ENCODE data around the gene TENM3.

Gene TENM3

GRCh38 chr4:182582245-182582644 lies 339.0 kb downstream of the TENM3 start:
- DNase-seq, result no peak

- DNase-seq, result no peak
These were observed 340.7 kb downstream of the TENM3 start for GRCh38 chr4:182583703-182584415.

- no peak for DNase-seq
These were observed 342.1 kb downstream of the TENM3 start for GRCh38 chr4:182585321-182585720.

GRCh38 chr4:182589100-182589499 lies 345.9 kb downstream of the TENM3 start:
- DNase-seq, result no peak

GRCh38 chr4:182593402-182593801 lies 350.2 kb downstream of the TENM3 start:
- no peak for DNase-seq

GRCh38 chr4:182593864-182594263 lies 350.7 kb downstream of the TENM3 start:
- DNase-seq, result no peak

- DNase-seq, result peak; percentile 43
These were observed 356.9 kb downstream of the TENM3 start for GRCh38 chr4:182600093-182600492.

- DNase-seq, result no peak
These were observed 357.7 kb downstream of the TENM3 start for GRCh38 chr4:182600856-182601255.

GRCh38 chr4:182604161-182604622 lies 361.0 kb downstream of the TENM3 start:
- DNase-seq, result no peak

- no peak for DNase-seq
These were observed 361.8 kb downstream of the TENM3 start for GRCh38 chr4:182604953-182605352.

- DNase-seq, result no peak
These were observed 365.3 kb downstream of the TENM3 start for GRCh38 chr4:182608525-182608924.

- no peak for DNase-seq
These were observed 373.3 kb downstream of the TENM3 start for GRCh38 chr4:182616476-182616875.

GRCh38 chr4:182619660-182620059 lies 376.5 kb downstream of the TENM3 start:
- DNase-seq, result no peak

- no peak for DNase-seq
These were observed 377.1 kb downstream of the TENM3 start for GRCh38 chr4:182620111-182620980.

GRCh38 chr4:182624281-182624680 lies 381.1 kb downstream of the TENM3 start:
- DNase-seq, result no peak

GRCh38 chr4:182625193-182625592 lies 382.0 kb downstream of the TENM3 start:
- no peak for DNase-seq

GRCh38 chr4:182627996-182628395 lies 384.8 kb downstream of the TENM3 start:
- DNase-seq, result no peak

GRCh38 chr4:182628544-182628943 lies 385.3 kb downstream of the TENM3 start:
- DNase-seq, result no peak

GRCh38 chr4:182629096-182629495 lies 385.9 kb downstream of the TENM3 start:
- DNase-seq, result no peak

- DNase-seq, result no peak
These were observed 397.3 kb downstream of the TENM3 start for GRCh38 chr4:182640491-182640890.

- no peak for DNase-seq
These were observed 397.7 kb downstream of the TENM3 start for GRCh38 chr4:182640932-182641331.

GRCh38 chr4:182642831-182643230 lies 399.6 kb downstream of the TENM3 start:
- DNase-seq, result no peak

- DNase-seq, result no peak
These were observed 400.8 kb downstream of the TENM3 start for GRCh38 chr4:182643801-182644682.

All from NCI-H1417 treated with DMSO at 0.1 percent for 48 hours (cell line).